DOHH2 (cell line): ENCODE measurements around the gene KRT76.

Experiments used
- H3F3A ChIP-seq: fragments of 200-600 bp; sonication (generic), shearing (Covaris generic); 2 replicates; pipeline ENCODE4 v1.6.0; 2016; ENCODE audit warnings: antibody characterized with exemption, mild to moderate bottlenecking; ENCODE audit not compliant: control insufficient read depth, insufficient read depth
- H3K27ac ChIP-seq: fragments of 200-600 bp; sonication (generic); 2 replicates; pipeline ENCODE4 v1.5.1; 2014; ENCODE audit warnings: low read depth, mild to moderate bottlenecking, low read length, moderate library complexity
- H3K27me3 ChIP-seq: fragments of 200-600 bp; sonication (generic); 2 replicates; pipeline ENCODE4 v1.6.1; 2014; ENCODE audit warnings: mild to moderate bottlenecking, low read length, mixed read lengths; ENCODE audit not compliant: control insufficient read depth
- H3K36me3 ChIP-seq: fragments of 200-600 bp; sonication (generic); 2 replicates; pipeline ENCODE4 v1.6.1; 2014; ENCODE audit warnings: mild to moderate bottlenecking, low read length, moderate library complexity, mixed read lengths; ENCODE audit not compliant: control insufficient read depth
- H3K4me1 ChIP-seq: fragments of 200-600 bp; sonication (generic); 2 replicates; pipeline ENCODE4 v1.6.1; 2014; ENCODE audit warnings: mild to moderate bottlenecking, low read length, mixed read lengths; ENCODE audit not compliant: control insufficient read depth
- H3K4me2 ChIP-seq: fragments of 200-600 bp; sonication (generic); 2 replicates; pipeline ENCODE4 v1.6.0; 2014; ENCODE audit warnings: mild to moderate bottlenecking, low read length, moderate library complexity
- H3K4me3 ChIP-seq: fragments of 200-600 bp; sonication (generic); 2 replicates; pipeline ENCODE4 v1.5.1; 2014; ENCODE audit warnings: mild to moderate bottlenecking, low read length, mixed read lengths
- H3K79me2 ChIP-seq: fragments of 200-600 bp; sonication (generic); 2 replicates; pipeline ENCODE4 v1.6.1; 2014; ENCODE audit warnings: mild to moderate bottlenecking, low read length, mixed read lengths; ENCODE audit not compliant: control insufficient read depth
- H3K9me2 ChIP-seq: fragments of 200-600 bp; sonication (generic); replicated peaks from 2 replicates; pipeline ENCODE4 v1.6.1; 2014; ENCODE audit warnings: mild to moderate bottlenecking, low read length, mixed read lengths; ENCODE audit not compliant: control insufficient read depth
- H3K9me3 ChIP-seq: fragments of 200-600 bp; sonication (generic); 2 replicates; pipeline ENCODE4 v1.6.1; 2014; ENCODE audit warnings: antibody characterized with exemption, low read length, mixed read lengths; ENCODE audit not compliant: control insufficient read depth, insufficient read depth
- H4K20me1 ChIP-seq: fragments of 200-600 bp; sonication (generic); 2 replicates; pipeline ENCODE4 v1.6.0; 2014; ENCODE audit warnings: low read depth, mild to moderate bottlenecking, antibody characterized with exemption, low read length, moderate library complexity; ENCODE audit not compliant: control insufficient read depth, insufficient read depth
- EZH2phosphoT487 ChIP-seq: fragments of 200-600 bp; sonication (generic); IDR thresholded peaks from 2 replicates; pipeline ENCODE4 v1.6.1; 2017; ENCODE audit warnings: borderline replicate concordance, mild to moderate bottlenecking, antibody characterized with exemption, low read length, moderate library complexity, mixed read lengths
- TF ChIP-seq, protein P1 (sequence below): fragments of 200-600 bp; sonication (generic); IDR thresholded peaks from one replicate; pipeline ENCODE4 v1.5.1; 2014; ENCODE audit warnings: antibody characterized with exemption, mild to moderate bottlenecking, low read depth, low read length; ENCODE audit not compliant: poor library complexity, severe bottlenecking

KRT76 gene

DNA sequence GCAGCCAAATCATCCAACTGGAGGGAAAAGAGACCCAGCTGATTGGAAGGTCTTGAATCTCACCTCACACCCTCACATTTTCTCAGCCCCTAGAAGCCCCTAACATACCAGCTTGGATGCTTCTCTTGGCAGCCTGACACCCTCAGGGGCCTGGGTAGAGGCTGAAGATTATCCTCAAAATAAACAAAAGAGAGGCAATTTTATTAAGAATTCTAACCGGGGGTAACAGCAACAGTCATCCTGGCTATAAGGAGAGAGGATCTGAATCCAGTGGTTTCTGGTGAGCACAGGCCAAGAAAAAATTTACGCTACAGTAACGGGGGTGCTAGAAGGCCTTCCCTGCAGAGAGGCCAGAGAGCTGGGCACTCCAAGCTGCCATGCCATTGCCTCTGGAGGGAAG, 21.6 kb downstream of the KRT76 start:
- peaks cover 6% of the 10 kb centered on the region; the same call in 1 of the 2 replicates for H3K9me3 ChIP-seq
- H3K36me3 ChIP-seq: no peaks in the 10 kb centered on the region
- no peaks in the 10 kb centered on the region for H3F3A ChIP-seq
- no peak overlapping the region for H3K27ac ChIP-seq
- H3K79me2 ChIP-seq: no peaks in the 10 kb centered on the region
- no peaks in the 10 kb centered on the region for H3K4me1 ChIP-seq
- H4K20me1 ChIP-seq: no peaks in the 10 kb centered on the region
- H3K4me2 ChIP-seq: no peak overlapping the region
- no peak overlapping the region for H3K4me3 ChIP-seq
- peaks cover 7% of the 10 kb centered on the region; the same call in 1 of the 2 replicates for H3K27me3 ChIP-seq
- no peak for TF ChIP-seq EZH2phosphoT487
- TF ChIP-seq, protein P1, sequence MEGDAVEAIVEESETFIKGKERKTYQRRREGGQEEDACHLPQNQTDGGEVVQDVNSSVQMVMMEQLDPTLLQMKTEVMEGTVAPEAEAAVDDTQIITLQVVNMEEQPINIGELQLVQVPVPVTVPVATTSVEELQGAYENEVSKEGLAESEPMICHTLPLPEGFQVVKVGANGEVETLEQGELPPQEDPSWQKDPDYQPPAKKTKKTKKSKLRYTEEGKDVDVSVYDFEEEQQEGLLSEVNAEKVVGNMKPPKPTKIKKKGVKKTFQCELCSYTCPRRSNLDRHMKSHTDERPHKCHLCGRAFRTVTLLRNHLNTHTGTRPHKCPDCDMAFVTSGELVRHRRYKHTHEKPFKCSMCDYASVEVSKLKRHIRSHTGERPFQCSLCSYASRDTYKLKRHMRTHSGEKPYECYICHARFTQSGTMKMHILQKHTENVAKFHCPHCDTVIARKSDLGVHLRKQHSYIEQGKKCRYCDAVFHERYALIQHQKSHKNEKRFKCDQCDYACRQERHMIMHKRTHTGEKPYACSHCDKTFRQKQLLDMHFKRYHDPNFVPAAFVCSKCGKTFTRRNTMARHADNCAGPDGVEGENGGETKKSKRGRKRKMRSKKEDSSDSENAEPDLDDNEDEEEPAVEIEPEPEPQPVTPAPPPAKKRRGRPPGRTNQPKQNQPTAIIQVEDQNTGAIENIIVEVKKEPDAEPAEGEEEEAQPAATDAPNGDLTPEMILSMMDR: no peak
- no peaks in the 10 kb centered on the region for H3K9me2 ChIP-seq

DNA sequence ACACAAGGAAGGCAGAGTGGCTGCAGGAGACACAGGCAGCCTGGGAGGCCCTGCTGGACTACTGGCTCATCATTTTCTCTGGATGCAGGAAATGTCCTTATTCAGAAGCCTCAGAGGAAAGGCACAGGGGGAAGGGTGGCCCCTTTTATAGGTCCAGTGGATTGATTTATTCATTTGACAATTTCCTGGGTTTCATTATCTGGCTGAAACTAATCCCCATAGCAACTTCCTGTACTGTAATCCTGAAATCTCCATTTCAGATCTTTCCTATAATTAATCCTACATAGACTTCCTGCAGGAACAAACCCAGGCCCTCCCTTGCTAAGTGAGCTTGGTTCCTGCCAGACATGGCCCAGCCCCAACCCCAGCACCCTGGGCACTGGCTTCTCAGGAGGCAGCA, 23.0 kb downstream of the KRT76 start:
- Histone ChIP-seq H3K9me2 (no peaks in the 10 kb centered on the region), H3K4me3 (no peak overlapping the region), H3K4me2 (no peak overlapping the region), H3K27me3 (peaks cover 7% of the 10 kb centered on the region; the same call in 1 of the 2 replicates), H3K27ac (no peak overlapping the region), H3K79me2 (no peaks in the 10 kb centered on the region), H3F3A (no peaks in the 10 kb centered on the region), H4K20me1 (no peaks in the 10 kb centered on the region), H3K9me3 (no peaks in the 10 kb centered on the region), H3K4me1 (no peaks in the 10 kb centered on the region), H3K36me3 (no peaks in the 10 kb centered on the region)
- TF ChIP-seq EZH2phosphoT487: no peak
- TF ChIP-seq, protein P1: no peak

- H3K9me3 ChIP-seq: no peaks in the 10 kb centered on the region
- H3F3A ChIP-seq: no peaks in the 10 kb centered on the region
- H3K36me3 ChIP-seq: no peaks in the 10 kb centered on the region
- no peak overlapping the region for H3K27ac ChIP-seq
- TF ChIP-seq, protein P1: no peak
- TF ChIP-seq EZH2phosphoT487: no peak
- no peaks in the 10 kb centered on the region for H3K79me2 ChIP-seq
- H3K9me2 ChIP-seq: no peaks in the 10 kb centered on the region
- H3K4me2 ChIP-seq: no peak overlapping the region
- peaks cover 1% of the 10 kb centered on the region; the same call in 1 of the 2 replicates for H3K27me3 ChIP-seq
- no peaks in the 10 kb centered on the region for H4K20me1 ChIP-seq
- no peaks in the 10 kb centered on the region for H3K4me1 ChIP-seq
- H3K4me3 ChIP-seq: no peak overlapping the region
Observed at GRCh38 chr12:52753283-52753682, 23.9 kb downstream of the KRT76 start.

DNA sequence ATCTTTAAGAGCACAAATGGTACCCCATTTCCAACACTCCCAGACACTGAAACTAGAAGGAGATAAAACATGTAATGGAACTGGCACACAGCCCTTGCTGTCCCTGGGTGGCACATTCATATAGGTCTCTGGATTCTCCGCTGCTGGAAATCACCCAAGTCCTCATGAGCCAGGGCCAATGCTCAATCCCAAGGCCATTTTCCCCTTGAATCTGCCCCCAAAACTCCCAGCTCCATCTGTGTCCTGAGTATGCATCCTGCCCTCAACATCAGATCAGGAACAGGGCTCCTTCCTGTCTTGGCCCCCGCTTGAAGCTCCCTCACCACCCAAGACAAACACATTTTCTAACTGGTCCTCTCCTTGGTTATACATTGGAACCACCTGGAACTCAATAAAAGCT, 24.6 kb downstream of the KRT76 start:
- no peaks in the 10 kb centered on the region for H3K9me3 ChIP-seq
- no peaks in the 10 kb centered on the region for H3K36me3 ChIP-seq
- no peaks in the 10 kb centered on the region for H4K20me1 ChIP-seq
- TF ChIP-seq, protein P1: no peak
- TF ChIP-seq EZH2phosphoT487: no peak
- no peak overlapping the region for H3K27ac ChIP-seq
- H3K79me2 ChIP-seq: no peaks in the 10 kb centered on the region
- no peaks in the 10 kb centered on the region for H3F3A ChIP-seq
- H3K4me1 ChIP-seq: no peaks in the 10 kb centered on the region
- no peaks in the 10 kb centered on the region for H3K27me3 ChIP-seq
- no peak overlapping the region for H3K4me2 ChIP-seq
- no peak overlapping the region for H3K4me3 ChIP-seq
- no peaks in the 10 kb centered on the region for H3K9me2 ChIP-seq
